Measurements from ENCODE around the gene GTF3C6. TPM values are rescaled to one million over a fixed set of nuclear protein-coding genes. Genes with fewer than 3 reads are reported as not detected.

Gene GTF3C6
- total RNA-seq, 1 experiment from 2014 or later = 146 TPM

DNA sequence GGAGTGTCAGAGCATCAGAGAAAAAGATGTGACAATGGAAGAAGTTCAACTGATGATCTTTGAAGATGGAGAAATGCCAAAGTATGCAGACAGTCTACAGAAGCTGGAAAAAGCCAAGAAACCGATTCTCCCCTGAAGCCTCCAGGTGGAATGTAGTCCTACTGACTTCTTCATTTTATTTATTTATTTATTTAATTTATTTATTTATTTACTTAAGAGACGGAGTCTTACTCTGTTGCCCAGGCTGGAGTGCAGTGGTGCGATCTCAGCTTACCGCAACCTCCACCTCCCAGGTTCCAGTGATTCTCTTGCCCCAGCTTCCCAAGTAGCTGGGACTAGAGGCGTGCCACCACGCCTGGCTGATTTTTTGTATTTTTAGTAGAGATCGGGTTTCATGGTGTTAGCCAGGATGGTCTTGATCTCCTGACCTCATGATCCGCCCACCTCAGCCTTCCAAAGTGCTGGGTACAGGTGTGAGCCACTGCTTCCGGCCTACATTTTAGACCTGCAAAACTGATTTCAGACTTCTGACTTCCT is 21.1 kb downstream of the GTF3C6 start:
- intact Hi-C loops (cut with micrococcal nuclease; ENCODE audit: unreplicated experiment) (no loop called here), in situ Hi-C loops (cut with HindIII; ENCODE audit: low pct_unique_long_range_greater_than_20kb, low sequenced_read_pairs) (loop anchor here (10.0 kb wide), 1 partner anchor 115 kb away; no protein-coding TSS in a partner anchor)
- no peaks in the 10 kb centered on the region for H3K9me3 ChIP-seq (ENCODE audit: control insufficient read depth, insufficient read depth, low read depth, low read length)
- no peaks in the 10 kb centered on the region for H3K27me3 ChIP-seq (ENCODE audit: control insufficient read depth, insufficient read depth, low read length)
- no peak for DNase-seq (ENCODE audit: low read depth, low spot score)
- no peak for ATAC-seq
- POLR2A ChIA-PET = no interaction called here
- CTCF ChIA-PET = interaction anchor here (0.6 kb wide), 1 partner anchor 458 kb away, joined by 7 read pairs; no protein-coding TSS in a partner anchor
- H3K4me3 ChIP-seq (ENCODE audit: low read depth in 2 of 2, low read length in 2 of 2) = no peak overlapping the region
- H3K36me3 ChIP-seq (ENCODE audit: control insufficient read depth, insufficient read depth, low read length) = peaks cover under 1% of the 10 kb centered on the region; the same call in 1 of the 2 replicates
- no peak overlapping the region for H3K27ac ChIP-seq (ENCODE audit: low read length)
- H3K4me1 ChIP-seq (ENCODE audit: control insufficient read depth, insufficient read depth, low read length) = peaks cover 4% of the 10 kb centered on the region; the same call in 1 of the 2 replicates
- TF ChIP-seq, protein P1, sequence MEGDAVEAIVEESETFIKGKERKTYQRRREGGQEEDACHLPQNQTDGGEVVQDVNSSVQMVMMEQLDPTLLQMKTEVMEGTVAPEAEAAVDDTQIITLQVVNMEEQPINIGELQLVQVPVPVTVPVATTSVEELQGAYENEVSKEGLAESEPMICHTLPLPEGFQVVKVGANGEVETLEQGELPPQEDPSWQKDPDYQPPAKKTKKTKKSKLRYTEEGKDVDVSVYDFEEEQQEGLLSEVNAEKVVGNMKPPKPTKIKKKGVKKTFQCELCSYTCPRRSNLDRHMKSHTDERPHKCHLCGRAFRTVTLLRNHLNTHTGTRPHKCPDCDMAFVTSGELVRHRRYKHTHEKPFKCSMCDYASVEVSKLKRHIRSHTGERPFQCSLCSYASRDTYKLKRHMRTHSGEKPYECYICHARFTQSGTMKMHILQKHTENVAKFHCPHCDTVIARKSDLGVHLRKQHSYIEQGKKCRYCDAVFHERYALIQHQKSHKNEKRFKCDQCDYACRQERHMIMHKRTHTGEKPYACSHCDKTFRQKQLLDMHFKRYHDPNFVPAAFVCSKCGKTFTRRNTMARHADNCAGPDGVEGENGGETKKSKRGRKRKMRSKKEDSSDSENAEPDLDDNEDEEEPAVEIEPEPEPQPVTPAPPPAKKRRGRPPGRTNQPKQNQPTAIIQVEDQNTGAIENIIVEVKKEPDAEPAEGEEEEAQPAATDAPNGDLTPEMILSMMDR (IDR thresholded peaks at IDR 0.05) = no peak
- no peak for TF ChIP-seq POLR2AphosphoS5 (IDR thresholded peaks at IDR 0.05; ENCODE audit: low read depth, low read length)
- no peak for TF ChIP-seq TCF7L2 (IDR thresholded peaks at IDR 0.05; ENCODE audit: low read depth, low read length)
- no peak for TF ChIP-seq SIN3A (IDR thresholded peaks at IDR 0.05; ENCODE audit: borderline replicate concordance, insufficient read depth, low read depth, low read length)
- TF ChIP-seq, protein P2, sequence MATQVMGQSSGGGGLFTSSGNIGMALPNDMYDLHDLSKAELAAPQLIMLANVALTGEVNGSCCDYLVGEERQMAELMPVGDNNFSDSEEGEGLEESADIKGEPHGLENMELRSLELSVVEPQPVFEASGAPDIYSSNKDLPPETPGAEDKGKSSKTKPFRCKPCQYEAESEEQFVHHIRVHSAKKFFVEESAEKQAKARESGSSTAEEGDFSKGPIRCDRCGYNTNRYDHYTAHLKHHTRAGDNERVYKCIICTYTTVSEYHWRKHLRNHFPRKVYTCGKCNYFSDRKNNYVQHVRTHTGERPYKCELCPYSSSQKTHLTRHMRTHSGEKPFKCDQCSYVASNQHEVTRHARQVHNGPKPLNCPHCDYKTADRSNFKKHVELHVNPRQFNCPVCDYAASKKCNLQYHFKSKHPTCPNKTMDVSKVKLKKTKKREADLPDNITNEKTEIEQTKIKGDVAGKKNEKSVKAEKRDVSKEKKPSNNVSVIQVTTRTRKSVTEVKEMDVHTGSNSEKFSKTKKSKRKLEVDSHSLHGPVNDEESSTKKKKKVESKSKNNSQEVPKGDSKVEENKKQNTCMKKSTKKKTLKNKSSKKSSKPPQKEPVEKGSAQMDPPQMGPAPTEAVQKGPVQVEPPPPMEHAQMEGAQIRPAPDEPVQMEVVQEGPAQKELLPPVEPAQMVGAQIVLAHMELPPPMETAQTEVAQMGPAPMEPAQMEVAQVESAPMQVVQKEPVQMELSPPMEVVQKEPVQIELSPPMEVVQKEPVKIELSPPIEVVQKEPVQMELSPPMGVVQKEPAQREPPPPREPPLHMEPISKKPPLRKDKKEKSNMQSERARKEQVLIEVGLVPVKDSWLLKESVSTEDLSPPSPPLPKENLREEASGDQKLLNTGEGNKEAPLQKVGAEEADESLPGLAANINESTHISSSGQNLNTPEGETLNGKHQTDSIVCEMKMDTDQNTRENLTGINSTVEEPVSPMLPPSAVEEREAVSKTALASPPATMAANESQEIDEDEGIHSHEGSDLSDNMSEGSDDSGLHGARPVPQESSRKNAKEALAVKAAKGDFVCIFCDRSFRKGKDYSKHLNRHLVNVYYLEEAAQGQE (IDR thresholded peaks at IDR 0.05; ENCODE audit: insufficient read depth in 1 of 2, low read depth in 2 of 2, low read length in 1 of 2) = no peak
- BruUV-seq (replicated peaks) = no TSS peak

DNA sequence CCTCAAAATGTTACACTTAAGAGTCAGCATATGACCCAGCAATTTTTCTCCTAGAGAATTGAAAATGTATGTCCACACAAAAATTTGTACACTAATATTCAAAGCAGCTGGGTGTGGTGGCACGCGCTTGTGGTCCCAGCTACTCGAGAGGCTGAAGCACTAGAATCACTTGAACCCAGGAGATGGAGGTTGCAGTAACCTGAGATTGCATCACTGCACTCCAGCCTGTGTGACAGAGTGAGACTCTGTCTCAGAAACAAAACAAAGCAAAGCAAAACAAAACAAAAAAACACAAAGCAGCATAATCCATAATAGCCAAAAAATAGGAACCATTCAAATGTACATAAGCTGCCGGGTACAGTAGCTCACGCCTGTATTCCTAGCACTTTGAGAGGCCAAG is 21.7 kb downstream of the GTF3C6 start:
- H3K9me3 ChIP-seq (ENCODE audit: control insufficient read depth, insufficient read depth, low read depth, low read length) = no peaks in the 10 kb centered on the region
- peaks cover 4% of the 10 kb centered on the region; the same call in 1 of the 2 replicates for H3K4me1 ChIP-seq (ENCODE audit: control insufficient read depth, insufficient read depth, low read length)
- H3K4me3 ChIP-seq (ENCODE audit: low read depth in 2 of 2, low read length in 2 of 2) = no peak overlapping the region
- DNase-seq (ENCODE audit: low read depth, low spot score) = no peak
- TF ChIP-seq, protein P2 (IDR thresholded peaks at IDR 0.05; ENCODE audit: insufficient read depth in 1 of 2, low read depth in 2 of 2, low read length in 1 of 2) = no peak
- no peak for TF ChIP-seq TCF7L2 (IDR thresholded peaks at IDR 0.05; ENCODE audit: low read depth, low read length)
- TF ChIP-seq POLR2AphosphoS5 (IDR thresholded peaks at IDR 0.05; ENCODE audit: low read depth, low read length) = no peak
- no peak for TF ChIP-seq SIN3A (IDR thresholded peaks at IDR 0.05; ENCODE audit: borderline replicate concordance, insufficient read depth, low read depth, low read length)
- TF ChIP-seq, protein P1 (IDR thresholded peaks at IDR 0.05) = no peak
- CTCF ChIA-PET = no interaction called here
- no peak for ATAC-seq
- H3K36me3 ChIP-seq (ENCODE audit: control insufficient read depth, insufficient read depth, low read length) = peaks cover 7% of the 10 kb centered on the region; the same call in 1 of the 2 replicates
- no peak overlapping the region for H3K27ac ChIP-seq (ENCODE audit: low read length)
- BruUV-seq (replicated peaks) = no TSS peak
- in situ Hi-C loops (cut with HindIII; ENCODE audit: low pct_unique_long_range_greater_than_20kb, low sequenced_read_pairs) = loop anchor here (10.0 kb wide), 1 partner anchor 115 kb away; no protein-coding TSS in a partner anchor
- intact Hi-C loops (cut with micrococcal nuclease; ENCODE audit: unreplicated experiment) = no loop called here
- POLR2A ChIA-PET = no interaction called here
- H3K27me3 ChIP-seq (ENCODE audit: control insufficient read depth, insufficient read depth, low read length) = no peaks in the 10 kb centered on the region

Measured in Panc1 (cell line).